LNCaP clone FGC (cell line): ENCODE measurements around the gene OTOP2.
A peak's percentile ranks its signal among the peaks of the same experiment; 100 is the strongest.

Source experiments
- DNase-seq: peaks from one replicate; pipeline ENCODE4 v3.0.0-alpha.2; 2011; ENCODE audit warnings: low read depth
- H3K4me3 ChIP-seq: 2 replicates; pipeline ENCODE4 v1.5.1; 2011; ENCODE audit warnings: mild to moderate bottlenecking, low read depth, low read length, control low read depth
- CTCF ChIP-seq: IDR thresholded peaks from 2 replicates; pipeline ENCODE4 v1.5.1; 2012; ENCODE audit warnings: mild to moderate bottlenecking; ENCODE audit not compliant: control insufficient read depth, insufficient read depth; ENCODE audit errors: extremely low read depth

The OTOP2 gene

GRCh38 chr17:74953134-74953687 is 29.1 kb downstream of the OTOP2 start:
- H3K4me3 ChIP-seq = no peak overlapping the region
- no peak for DNase-seq
- no peak for TF ChIP-seq CTCF

GRCh38 chr17:74954115-74954514 is 30.0 kb downstream of the OTOP2 start:
- no peak for DNase-seq
- no peak for TF ChIP-seq CTCF
- no peak overlapping the region for H3K4me3 ChIP-seq

GRCh38 chr17:74954665-74955421 is 30.8 kb downstream of the OTOP2 start:
- TF ChIP-seq CTCF = no peak
- no peak for DNase-seq
- H3K4me3 ChIP-seq = no peak overlapping the region

GRCh38 chr17:74956093-74956492 is 32.0 kb downstream of the OTOP2 start:
- DNase-seq = no peak
- TF ChIP-seq CTCF = no peak
- no peak overlapping the region for H3K4me3 ChIP-seq

DNA sequence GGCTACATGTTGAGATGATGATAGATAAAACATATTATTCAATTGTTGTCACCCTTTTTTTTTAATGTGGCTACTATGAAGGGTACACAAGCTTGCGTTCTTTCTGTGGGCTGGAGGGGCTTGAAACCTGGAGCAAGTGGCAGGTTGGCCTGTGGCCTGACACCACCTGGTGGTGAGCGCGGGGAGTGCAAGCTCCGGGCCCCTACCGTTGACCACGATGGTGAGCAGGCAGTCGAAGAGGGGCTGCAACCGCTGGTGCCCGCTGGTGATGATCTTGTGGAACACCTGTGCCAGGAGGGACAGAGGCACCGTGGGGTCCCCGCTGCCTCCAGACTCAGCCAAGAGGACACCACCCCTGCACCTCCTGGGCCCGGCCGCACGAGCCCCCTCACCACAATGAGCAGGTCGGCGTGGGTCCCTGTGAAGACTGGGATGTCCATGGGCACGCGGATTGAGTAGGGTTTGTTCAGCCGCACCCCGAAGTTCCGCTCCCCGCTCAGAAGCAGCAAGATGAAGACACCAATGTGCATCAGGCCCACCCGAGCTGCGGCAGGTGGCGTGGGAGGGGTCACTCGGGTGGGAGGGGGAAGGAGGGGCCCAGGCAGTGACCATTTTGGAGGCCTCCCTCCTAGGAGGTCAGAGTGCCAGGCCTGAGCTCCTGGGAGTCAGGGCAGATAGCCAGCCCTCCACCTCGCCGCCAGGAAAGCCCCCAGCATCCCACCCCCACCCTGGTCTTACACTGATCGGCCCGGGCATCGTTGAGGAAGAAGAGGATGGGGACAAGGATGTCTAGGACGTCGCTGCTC is 34.1 kb downstream of the OTOP2 start:
- no peak for DNase-seq
- peak; percentile 85 for TF ChIP-seq CTCF
- no peak overlapping the region for H3K4me3 ChIP-seq

DNA sequence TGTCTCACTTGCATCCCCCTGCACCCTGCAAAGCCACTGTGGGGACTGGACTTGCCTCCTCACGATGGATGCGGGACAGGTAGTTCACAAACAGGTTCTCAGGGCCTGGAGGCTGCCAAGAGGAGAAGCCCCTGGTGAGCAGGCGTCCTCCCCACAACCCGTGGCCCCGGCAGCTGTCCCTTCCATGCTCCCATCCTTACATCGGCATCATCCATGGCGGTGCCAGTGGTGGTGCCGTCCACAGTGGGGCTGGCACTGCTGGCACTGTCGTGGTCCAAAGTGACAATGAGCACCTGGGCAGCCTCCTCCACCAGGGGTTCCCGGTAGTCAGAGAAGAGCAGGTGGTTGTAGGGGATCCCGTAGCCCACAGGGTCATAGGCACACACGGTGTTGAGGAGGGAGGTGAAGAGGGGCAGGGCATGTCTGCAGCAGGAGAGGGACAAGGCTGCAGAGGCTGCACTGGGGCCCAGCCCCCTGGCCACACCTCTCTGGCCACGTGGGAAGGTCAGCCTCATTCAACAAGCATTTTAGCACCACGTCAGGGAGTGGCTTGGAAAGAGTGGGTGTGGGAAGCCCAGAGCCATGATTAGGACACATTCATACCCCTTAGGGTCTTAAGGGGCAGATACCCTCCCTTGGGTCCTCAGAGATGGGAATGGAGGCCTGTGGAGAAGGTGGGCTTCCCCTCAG is 35.9 kb downstream of the OTOP2 start:
- no peak for DNase-seq
- H3K4me3 ChIP-seq = no peak overlapping the region
- no peak for TF ChIP-seq CTCF
